NCI-H1417 (cell line): ENCODE results near the gene MLC1.
"Not testable (repeated sequence)": the region's sequence is repeated elsewhere in the genome, so short reads cannot be mapped to it uniquely, and the experiment has no call there.

ENCODE experiments used
- DNase-seq, 3 experiments: peaks; one replicate each; lab custom pipeline; 2025; lab: John Stamatoyannopoulos, UW

The MLC1 gene

GRCh38 chr22:50102946-50103345 is 17.7 kb upstream of the MLC1 start:
- peak in 2 of 3 experiments; percentile 38 to 65 for DNase-seq

- peak in 1 of 3 experiments; percentile 1 for DNase-seq
These were observed 16.8 kb upstream of the MLC1 start for GRCh38 chr22:50101870-50102565.

GRCh38 chr22:50098052-50098451 is 12.8 kb upstream of the MLC1 start:
- no peak for DNase-seq

GRCh38 chr22:50092342-50092741 is 7.1 kb upstream of the MLC1 start:
- DNase-seq = no peak

GRCh38 chr22:50091092-50091768 is 6.0 kb upstream of the MLC1 start:
- peak in 1 of 3 experiments; percentile 12 for DNase-seq

- DNase-seq = no peak
These were observed 5.1 kb upstream of the MLC1 start for GRCh38 chr22:50090412-50090714.

- no peak for DNase-seq
These were observed 4.6 kb upstream of the MLC1 start, which contains the start of gene MOV10L1 for GRCh38 chr22:50089682-50090411. MOV10L1 (plus strand) TSS chr22:50090006; CDS start chr22:50090089, 83 bp downstream.

GRCh38 chr22:50089231-50089630 is 4.0 kb upstream of the MLC1 start:
- DNase-seq = no peak

GRCh38 chr22:50088096-50088495 is 2.9 kb upstream of the MLC1 start:
- no peak for DNase-seq

GRCh38 chr22:50087646-50088045 is 2.4 kb upstream of the MLC1 start:
- no peak for DNase-seq

GRCh38 chr22:50086975-50087374 is 1.7 kb upstream of the MLC1 start:
- DNase-seq = not testable (repeated sequence)

- no peak for DNase-seq
These were observed 1.3 kb upstream of the MLC1 start for GRCh38 chr22:50086526-50086925.

- DNase-seq = no peak
These were observed 608 bp downstream of the MLC1 start for GRCh38 chr22:50084614-50085021.

- no peak for DNase-seq
These were observed 1.1 kb downstream of the MLC1 start for GRCh38 chr22:50084080-50084477.

- no peak for DNase-seq
These were observed 1.7 kb downstream of the MLC1 start for GRCh38 chr22:50083462-50084079.

GRCh38 chr22:50082961-50083461 is 2.2 kb downstream of the MLC1 start:
- no peak for DNase-seq

- DNase-seq = no peak
These were observed 3.0 kb downstream of the MLC1 start for GRCh38 chr22:50082197-50082715.

- DNase-seq = no peak
These were observed 3.6 kb downstream of the MLC1 start for GRCh38 chr22:50081426-50082196.

- no peak for DNase-seq
These were observed 5.2 kb downstream of the MLC1 start for GRCh38 chr22:50080077-50080465.

- DNase-seq = no peak
These were observed 6.5 kb downstream of the MLC1 start for GRCh38 chr22:50078761-50079160.

- no peak for DNase-seq
These were observed 7.0 kb downstream of the MLC1 start for GRCh38 chr22:50078246-50078645.
